Uterus (tissue), 2 donors: ENCODE measurements around the gene SH3TC1.

Experiments
- CTCF ChIP-seq, 4 experiments: fragments of 200-600 bp in 2 of 4; fragments of 450-650 bp in 2 of 4; sonication (generic) in 2 of 4; IDR thresholded peaks; one replicate each; pipeline ENCODE4 v1.5.1; 2016 to 2019; ENCODE audit warnings: antibody characterized with exemption in 4 of 4, mild to moderate bottlenecking in 2 of 4, moderate library complexity in 1 of 4
- POLR2A ChIP-seq, 2 donors: fragments of 450-650 bp; IDR thresholded peaks; one replicate each; pipeline ENCODE4 v1.6.1; 2016; ENCODE audit warnings: antibody characterized with exemption in 2 of 2, mild to moderate bottlenecking in 1 of 2, moderate library complexity in 1 of 2

GRCh38 chr4:8279321-8280157, 80.4 kb downstream of the SH3TC1 start:
- TF ChIP-seq CTCF (IDR thresholded peaks at IDR 0.05) (no peak), POLR2A (IDR thresholded peaks at IDR 0.05) (no peak)
